Fibroblast of skin of back (primary cell): Measurements from ENCODE around the gene CALR.
A peak's percentile ranks its signal among the peaks of the same experiment; 100 is the strongest.
"Not testable (repeated sequence)": the region's sequence is repeated elsewhere in the genome, so short reads cannot be mapped to it uniquely, and the experiment has no call there.

Source experiments
- DNase-seq: peaks from one replicate; pipeline ENCODE4 v3.0.0-alpha.2; 2013

CALR gene

DNA sequence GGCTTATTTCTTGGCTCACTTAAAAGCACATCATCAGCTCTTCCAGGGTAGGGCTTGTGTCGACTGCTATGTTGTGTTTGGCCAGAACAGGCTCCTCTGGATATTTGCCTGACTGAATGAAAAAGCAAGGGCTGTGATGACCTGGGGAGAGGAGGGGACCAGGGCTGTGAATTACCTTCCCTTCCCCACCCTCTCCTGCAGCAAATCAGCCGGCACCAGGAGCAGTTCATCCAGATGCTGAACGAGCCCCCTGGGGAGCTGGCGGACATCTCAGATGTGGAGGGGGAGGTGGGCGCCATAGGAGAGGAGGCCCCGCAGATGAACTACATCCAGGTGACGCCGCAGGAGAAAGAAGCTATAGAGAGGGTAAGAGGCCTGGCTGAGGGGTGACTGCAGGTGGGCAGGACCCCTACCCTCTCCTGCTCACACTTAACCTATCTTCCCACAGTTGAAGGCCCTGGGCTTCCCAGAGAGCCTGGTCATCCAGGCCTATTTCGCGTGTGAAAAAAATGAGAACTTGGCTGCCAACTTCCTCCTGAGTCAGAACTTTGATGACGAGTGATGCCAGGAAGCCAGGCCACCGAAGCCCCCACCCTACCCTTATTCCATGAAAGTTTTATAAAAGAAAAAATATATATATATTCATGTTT lies 14.2 kb downstream of the CALR start:
- peak; percentile 92 for DNase-seq

DNA sequence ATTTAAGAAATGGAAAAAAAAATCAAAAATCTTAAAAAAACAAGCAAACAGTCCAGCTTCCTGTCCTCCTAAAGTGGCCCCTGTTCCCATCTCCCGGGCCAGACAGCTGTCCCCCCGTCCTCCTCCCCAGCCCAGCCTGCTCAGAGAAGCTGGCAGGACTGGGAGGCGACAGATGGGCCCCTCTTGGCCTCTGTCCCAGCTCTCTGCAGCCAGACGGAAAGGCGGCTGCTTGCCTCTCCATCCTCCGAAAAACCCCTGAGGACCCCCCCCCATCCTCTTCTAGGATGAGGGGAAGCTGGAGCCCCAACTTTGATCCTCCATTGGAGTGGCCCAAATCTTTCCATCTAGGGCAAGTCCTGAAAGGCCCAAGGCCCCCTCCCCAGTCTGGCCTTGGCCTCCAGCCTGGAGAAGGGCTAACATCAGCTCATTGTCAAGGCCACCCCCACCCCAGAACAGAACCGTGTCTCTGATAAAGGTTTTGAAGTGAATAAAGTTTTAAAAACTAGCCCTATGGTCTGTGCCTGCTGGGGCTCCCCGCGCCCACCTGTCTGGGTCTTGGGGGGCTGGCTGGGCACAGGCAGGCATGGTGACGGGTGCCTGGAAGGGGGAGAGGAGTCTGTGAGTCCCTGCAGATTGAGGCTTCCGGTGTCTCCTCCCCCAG lies 14.9 kb downstream of the CALR start:
- DNase-seq, result no peak

DNA sequence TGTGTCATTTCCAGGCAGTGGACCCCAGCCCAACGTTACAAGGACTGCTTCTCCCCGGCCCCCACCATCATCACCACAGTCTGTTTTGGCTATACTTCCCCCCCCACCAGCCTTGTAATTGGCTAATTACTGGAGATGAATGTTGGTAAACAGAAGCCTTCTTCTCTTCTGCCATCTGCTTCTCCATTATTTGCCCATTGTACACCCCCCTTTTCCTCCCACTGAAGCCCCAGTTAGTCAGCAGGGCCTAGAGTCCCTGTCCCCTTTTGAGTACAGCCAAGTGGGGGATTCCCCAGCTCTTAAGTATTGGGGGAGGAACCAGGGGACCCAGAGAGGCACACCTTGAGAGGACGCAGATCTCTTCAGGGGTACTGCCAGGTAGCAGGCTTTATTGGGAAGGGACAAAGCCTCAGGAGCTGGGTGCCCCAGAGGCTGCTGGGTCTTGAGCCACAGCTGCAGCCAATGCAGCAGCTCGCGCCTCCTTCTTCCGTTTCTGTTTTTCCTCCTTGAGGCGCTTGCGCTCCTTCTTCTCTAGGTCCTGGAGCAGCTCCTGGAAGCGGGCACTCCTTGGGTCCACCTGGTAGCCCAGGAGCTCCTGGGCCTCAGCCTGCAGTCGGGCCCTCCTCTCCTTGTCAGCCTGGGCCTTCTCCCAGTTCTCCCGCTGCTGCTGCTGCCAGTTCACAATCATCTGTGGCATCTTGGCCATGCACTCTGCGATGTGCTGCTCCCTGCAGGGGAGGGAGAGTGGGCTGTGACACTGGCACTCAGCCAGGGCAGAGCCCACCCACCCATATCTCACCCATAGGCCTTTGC lies 15.6 kb downstream of the CALR start:
- DNase-seq, result no peak

- DNase-seq, result no peak
These were observed 16.2 kb downstream of the CALR start for GRCh38 chr19:12954612-12954962.

DNA sequence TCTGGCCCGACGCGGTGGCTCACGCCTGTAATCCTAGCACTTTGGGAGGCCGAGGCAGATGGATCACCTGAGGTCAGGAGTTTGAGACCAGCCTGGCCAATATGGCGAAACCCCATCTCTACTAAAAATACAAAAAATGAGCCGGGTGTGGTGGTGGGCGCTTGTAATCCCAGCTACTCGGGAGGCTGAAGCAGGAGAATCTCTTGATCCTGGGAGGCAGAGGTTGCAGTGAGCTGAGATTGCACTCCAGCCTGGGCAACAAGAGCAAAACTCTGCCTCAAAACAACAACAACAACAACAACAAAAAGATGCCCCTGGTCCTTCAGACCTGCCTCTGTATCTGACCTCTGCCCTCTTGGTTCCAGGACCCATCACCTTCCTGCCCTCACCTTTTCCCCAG lies 17.2 kb downstream of the CALR start:
- not testable (repeated sequence) for DNase-seq

DNA sequence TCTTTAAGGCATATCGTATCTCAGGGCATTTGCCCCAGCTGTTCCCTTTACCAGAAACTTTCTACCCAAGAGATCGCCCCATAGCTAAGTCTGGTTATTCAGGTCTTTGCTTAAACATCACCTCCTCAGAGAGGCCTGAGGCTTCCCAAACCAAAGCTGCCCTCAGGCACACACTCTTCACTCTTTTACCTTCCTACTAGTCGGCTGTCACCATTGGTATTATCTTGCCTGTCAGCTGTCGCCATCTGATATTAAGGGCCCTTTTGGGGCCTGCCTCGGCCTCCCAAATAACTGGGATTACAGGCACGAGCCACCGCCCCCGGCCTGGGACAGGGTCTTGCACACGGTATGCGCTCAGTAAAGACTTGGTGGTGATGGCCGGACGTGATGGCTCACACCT lies 17.6 kb downstream of the CALR start:
- DNase-seq, result no peak

DNA sequence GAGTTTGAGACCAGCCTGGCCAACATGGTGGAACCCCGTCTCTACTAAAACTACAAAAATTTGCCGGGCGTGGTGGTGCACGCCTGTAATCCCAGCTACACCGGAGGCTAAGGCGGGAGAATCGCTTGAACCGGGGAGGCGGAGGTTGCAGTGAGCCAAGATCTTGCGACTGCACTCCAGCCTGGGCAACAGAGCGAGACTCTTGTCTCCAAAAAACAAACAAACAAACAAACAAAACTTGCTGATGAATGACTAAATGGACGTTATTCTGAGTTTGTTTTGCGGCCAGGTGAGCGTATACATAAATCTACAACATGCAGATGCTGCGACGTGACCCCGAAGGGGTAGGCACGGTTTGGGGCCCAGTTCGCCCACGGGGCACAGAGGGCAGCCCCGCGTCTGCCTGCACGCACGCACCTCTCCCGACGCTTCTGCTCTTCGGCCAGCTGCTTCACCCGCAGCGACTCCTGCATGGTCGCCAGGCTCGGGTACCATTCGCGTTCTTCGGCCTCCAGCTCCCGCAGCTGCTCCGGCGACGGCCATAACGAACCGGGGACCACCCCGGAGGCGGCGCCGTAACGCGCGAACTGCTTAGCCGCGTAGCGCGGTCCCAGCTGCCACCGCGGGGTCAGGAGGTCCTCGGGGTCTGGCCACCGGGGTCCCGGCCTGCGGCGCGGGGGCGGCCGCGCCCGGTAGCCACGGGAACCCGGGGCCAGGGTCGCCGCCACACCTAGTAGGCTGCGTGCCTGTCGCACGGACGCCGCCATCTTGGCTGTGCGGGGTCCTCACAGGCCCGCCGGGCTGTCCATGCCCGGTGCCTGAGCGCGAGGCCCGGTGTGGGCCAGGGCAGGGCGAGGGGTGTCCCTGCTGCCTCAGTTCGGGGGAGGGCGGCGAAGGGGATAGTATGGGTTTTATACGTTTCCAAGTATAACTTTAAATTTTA lies 18.3 kb downstream of the CALR start, which contains the start of gene GADD45GIP1:
Gene GADD45GIP1 (minus strand): TSS at position 778 of the 943 bp plus-strand sequence. CDS start 11 bp downstream, at position 767.
- DNase-seq, result peak; percentile 82

DNA sequence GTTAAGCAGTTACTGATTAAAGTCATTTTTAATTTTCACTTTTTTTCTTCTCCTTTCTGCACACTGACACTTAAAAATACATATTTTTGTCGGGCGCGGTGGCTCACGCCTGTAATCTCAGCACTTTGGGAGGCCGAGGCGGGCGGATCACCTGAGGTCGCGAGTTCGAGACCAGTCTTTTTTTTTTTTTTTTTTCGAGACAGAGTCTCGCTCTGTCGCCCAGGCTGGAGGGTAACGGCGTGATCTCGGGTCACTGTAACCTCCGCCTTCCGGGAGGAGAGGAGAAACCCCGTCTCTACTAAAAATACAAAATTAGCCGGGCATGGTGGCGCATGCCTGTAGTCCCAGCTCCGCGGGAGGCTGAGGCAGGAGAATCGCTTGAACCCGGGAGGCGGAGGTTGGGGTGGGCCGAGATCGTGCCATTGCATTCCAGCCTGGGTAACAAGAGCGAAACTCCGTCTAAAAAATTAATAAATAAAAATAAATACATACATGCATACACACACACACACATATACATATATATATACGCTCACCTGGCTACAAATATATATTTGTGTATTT lies 19.1 kb downstream of the CALR start:
- not testable (repeated sequence) for DNase-seq

- DNase-seq, result no peak
These were observed 21.1 kb downstream of the CALR start for GRCh38 chr19:12959481-12959880.

GRCh38 chr19:12965017-12965811 lies 26.8 kb downstream of the CALR start:
- DNase-seq, result peak; percentile 75

DNA sequence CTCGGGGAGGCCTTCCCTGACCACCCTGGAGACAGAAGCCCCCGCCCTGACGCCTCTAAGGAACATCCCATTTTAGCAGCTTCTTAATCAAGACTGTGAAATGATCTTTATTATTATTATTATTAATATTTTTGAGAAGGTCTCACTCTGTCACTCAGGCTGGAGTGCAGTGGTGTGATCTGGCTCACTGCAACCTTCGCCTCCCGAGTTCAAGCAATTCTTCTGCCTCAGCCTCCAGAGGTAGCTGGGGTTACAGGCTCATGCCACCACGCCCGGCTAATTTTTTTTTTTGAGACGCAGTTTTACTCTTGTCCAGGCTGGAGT lies 27.4 kb downstream of the CALR start:
- DNase-seq, result no peak

GRCh38 chr19:12967907-12968306 lies 29.5 kb downstream of the CALR start:
- DNase-seq, result no peak

DNA sequence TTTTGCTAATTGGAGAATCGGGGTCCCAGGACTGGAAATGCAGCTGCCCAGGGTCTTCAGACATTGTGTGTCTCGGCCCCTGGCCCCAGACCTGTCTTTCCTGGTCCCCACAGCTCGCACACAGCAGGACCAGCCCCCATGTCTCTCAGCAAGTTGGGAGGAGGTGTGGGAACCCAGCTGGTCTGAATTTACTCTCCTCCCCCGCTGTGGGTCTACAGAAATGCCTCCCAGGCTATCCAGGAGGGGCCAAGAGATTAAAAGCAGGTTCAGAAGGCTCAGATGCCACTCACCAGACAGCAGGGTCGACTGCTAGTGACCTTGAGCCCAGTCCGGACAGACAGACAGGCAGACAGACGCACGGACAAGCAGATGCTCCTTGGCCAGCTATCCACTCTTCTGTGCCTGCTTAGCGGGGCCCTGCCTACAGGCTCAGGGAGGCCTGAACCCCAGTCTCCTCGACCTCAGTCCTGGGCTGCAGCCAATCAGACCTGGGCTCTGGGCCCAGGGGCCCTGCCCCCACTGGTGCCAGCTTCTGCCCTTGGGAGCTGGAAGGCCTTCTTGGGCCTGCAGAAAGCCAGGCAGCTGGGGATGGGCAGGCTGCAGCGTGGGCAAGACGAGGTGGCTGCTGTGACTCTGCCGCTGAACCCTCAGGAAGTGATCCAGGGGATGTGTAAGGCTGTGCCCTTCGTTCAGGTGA lies 31.0 kb downstream of the CALR start, which contains the start of gene DAND5:
Gene DAND5 (plus strand): TSS at position 285 of the 697 bp plus-strand sequence. CDS start 85 bp downstream, at position 370.
- no peak for DNase-seq

- no peak for DNase-seq
These were observed 31.8 kb downstream of the CALR start for GRCh38 chr19:12970070-12970820.

- DNase-seq, result no peak
These were observed 34.8 kb downstream of the CALR start for GRCh38 chr19:12973236-12973635.

DNA sequence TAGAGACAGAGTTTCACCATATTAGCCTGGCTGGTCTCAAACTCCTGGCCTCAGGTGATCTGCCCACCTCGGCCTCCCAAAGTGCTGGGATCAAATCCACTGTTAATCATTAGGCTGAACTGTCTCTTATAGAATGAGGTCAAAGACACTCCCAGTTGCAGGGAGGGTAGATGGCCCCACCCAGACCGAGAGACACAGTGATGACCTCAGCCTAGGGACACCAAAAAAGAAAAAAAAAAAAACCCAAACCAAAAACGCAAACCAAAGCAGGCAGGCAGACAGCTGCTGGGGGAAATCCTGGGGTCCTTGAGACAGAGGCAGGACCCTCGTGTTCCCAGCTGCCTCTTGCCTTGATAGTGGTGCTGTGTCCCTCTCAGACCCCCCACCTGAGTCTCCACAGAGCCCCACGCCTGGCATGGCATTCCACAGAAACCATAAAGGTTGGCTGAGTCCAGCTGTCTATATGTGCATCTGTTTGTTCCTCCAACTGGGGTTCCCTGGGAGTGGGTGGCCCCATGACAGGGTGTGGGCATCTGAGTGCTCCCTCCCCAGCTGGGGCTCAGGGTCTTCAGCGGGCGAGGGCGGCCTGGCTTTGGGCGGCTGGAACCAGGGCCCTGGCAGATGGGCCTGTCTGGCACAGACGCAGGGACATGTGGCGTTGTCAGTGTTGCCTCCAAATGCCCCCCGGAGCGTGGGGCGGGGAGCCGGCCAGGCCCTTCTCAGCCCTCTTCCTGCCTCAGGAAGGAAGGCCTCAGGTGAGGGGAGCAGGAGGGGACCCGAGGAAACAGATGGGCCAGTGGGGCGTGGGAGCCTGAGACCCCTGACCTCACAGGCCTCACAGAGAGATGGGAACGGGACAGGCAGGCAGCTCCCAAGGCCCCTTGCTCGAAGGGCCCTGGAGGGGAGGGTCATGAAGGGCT lies 36.2 kb downstream of the CALR start:
- no peak for DNase-seq

GRCh38 chr19:12975221-12975741 lies 36.9 kb downstream of the CALR start:
- DNase-seq, result no peak

- not testable (repeated sequence) for DNase-seq
These were observed 37.7 kb downstream of the CALR start for GRCh38 chr19:12976109-12976508.
